Stimulated activated naive CD4-positive, alpha-beta T cell (primary cell): ENCODE data around the gene CAPZB.

Experiments used
- DNase-seq, 6 experiments: peaks; one replicate each; lab custom pipeline; 2025; lab: John Stamatoyannopoulos, UW

CAPZB gene

GRCh38 chr1:19327736-19328135 is 157.6 kb downstream of the CAPZB start:
- DNase-seq: no peak

GRCh38 chr1:19327301-19327700 is 158.0 kb downstream of the CAPZB start:
- no peak for DNase-seq

- no peak for DNase-seq
Observed at GRCh38 chr1:19326748-19327065, 158.6 kb downstream of the CAPZB start.

- DNase-seq: no peak
Observed at GRCh38 chr1:19325958-19326747, 159.2 kb downstream of the CAPZB start.

- DNase-seq: no peak
Observed at GRCh38 chr1:19325368-19325957, 159.9 kb downstream of the CAPZB start.

GRCh38 chr1:19324665-19324990 is 160.7 kb downstream of the CAPZB start:
- DNase-seq: no peak

GRCh38 chr1:19323987-19324664 is 161.2 kb downstream of the CAPZB start:
- no peak for DNase-seq

- DNase-seq: no peak
Observed at GRCh38 chr1:19322481-19322880, 162.9 kb downstream of the CAPZB start.

- no peak for DNase-seq
Observed at GRCh38 chr1:19321071-19321470, 164.3 kb downstream of the CAPZB start.

GRCh38 chr1:19319196-19319595 is 166.1 kb downstream of the CAPZB start:
- no peak for DNase-seq

- no peak for DNase-seq
Observed at GRCh38 chr1:19317126-19317910, 168.0 kb downstream of the CAPZB start.

GRCh38 chr1:19315378-19316198 is 169.8 kb downstream of the CAPZB start:
- no peak for DNase-seq

- no peak for DNase-seq
Observed at GRCh38 chr1:19313961-19314882, 171.1 kb downstream of the CAPZB start.

GRCh38 chr1:19313636-19313959 is 171.7 kb downstream of the CAPZB start:
- DNase-seq: no peak

- DNase-seq: peak in 2 of 6 experiments; percentile 9 to 18
Observed at GRCh38 chr1:19312782-19313635, 172.3 kb downstream of the CAPZB start.

GRCh38 chr1:19311931-19312781 is 173.2 kb downstream of the CAPZB start, which contains the start of the genes AKR7A2 and SLC66A1:
AKR7A2 (minus strand) TSS chr1:19312144; CDS start chr1:19312124, 20 bp downstream.
SLC66A1 (plus strand) TSS chr1:19312326; CDS start chr1:19317678, 5,352 bp downstream.
- DNase-seq: peak; percentile 78 to 89 (median 80)

GRCh38 chr1:19311503-19311930 is 173.8 kb downstream of the CAPZB start:
- DNase-seq: peak in 3 of 6 experiments; percentile 12 to 60 (median 19)

GRCh38 chr1:19310720-19311502 is 174.4 kb downstream of the CAPZB start:
- peak in 1 of 6 experiments; percentile 32 for DNase-seq
